HG02943 (cell line): ENCODE data around the gene RNF7.
"Not testable (repeated sequence)": the region's sequence is repeated elsewhere in the genome, so short reads cannot be mapped to it uniquely, and the experiment has no call there.

Experiments used
- ATAC-seq: cut with Tn5 transposase; IDR thresholded peaks from one replicate; pipeline ENCODE4 v1.9.1; 2021; ENCODE audit warnings: mild to moderate bottlenecking, low read depth, moderate library complexity; ENCODE audit not compliant: unreplicated experiment

The RNF7 gene

DNA sequence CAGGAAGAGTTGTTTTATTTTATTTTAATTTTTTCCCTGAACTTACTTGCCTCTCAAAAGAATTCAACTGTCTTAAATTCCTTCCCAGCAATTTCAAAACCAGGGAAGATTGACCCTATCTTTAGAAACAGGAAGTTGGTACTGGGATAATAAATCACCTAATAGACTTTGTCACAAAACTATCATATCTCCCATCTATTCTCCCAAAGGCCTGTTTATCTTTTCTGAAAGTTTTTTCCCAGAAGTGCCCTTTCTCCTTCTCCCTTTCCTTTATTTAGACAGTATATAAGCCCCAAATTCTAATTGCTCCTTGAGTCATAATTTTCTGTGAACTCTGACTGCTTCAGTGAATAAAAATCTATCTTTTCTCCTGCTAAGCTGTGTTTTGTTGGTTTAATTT is 2.9 kb upstream of the RNF7 start:
- no peak for ATAC-seq

DNA sequence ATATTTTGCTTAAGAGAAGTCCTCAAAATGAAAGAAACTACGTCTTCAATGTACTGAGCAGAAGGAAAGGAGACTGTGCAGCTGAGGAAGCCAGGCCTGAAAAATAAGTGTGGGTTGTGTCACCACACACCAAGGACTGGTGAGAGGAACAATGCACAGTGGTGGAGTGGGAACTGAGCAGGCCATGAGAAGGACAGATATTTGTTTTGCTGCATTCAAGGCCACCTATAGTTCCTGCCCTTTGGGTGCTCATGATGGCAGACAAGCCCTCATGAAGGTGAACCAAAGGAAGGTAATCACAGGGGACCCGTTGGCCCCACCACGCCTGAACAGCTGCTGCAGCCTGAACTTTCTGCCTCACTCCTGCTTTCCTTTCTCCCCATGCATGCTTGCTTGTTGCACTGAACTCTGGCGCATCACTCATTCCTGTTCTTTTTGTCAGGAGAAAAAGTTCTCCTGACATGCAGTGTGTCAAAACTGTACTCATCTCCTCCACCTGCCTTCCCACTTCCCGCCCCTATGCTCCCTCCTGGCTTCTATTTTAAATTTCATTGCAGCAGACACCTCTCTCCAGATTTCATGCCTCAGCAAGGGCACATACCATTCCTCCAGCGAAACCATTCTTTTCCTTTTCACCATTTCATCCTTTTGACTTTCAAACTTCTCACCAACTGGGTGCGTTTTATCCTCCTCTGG is 2.2 kb upstream of the RNF7 start:
- no peak for ATAC-seq

DNA sequence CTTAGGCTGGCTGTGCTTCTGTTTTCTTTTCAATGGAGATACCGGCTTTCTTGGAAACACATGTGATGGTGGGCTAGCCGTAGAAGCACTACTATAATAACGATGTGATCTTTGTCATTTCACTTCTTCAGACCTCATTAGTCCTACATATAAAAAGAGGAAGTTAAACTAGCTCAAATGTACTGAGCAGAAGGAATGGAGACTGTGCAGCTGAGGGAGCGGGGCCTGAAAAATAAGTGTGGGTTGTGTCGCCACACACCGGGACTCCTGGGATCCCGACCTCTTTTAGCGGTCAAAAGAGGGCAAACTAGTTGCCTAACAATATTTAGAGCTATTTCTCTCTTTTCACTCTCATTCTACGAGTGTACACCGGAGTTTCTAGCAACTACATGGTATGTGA is 1.0 kb upstream of the RNF7 start:
- no peak for ATAC-seq

- ATAC-seq = no peak
Observed at GRCh38 chr3:141737678-141738021, 448 bp upstream of the RNF7 start.

GRCh38 chr3:141738891-141739363 is 829 bp downstream of the RNF7 start:
- no peak for ATAC-seq

DNA sequence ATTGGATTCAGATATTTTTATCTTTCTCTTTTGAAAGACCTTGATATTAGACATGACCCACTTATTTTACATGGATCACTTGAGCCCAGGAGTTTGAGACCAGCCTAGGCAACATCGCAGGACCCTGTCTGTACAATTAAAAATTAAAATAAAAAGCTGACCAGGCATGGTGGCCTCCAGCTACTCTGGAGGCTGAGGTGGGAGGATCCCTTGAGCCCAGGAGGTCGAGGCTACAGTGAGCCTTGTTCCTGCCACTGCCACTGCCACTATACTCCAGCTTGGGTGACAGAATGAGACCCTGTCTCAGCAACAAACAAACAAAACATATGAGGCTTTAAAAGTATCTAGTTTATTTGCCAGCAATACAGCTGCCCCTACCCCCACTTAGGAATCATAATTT is 1.6 kb downstream of the RNF7 start:
- no peak for ATAC-seq

- no peak for ATAC-seq
Observed at GRCh38 chr3:141740349-141740748, 2.3 kb downstream of the RNF7 start.

- ATAC-seq = no peak
Observed at GRCh38 chr3:141743305-141743704, 5.2 kb downstream of the RNF7 start.

DNA sequence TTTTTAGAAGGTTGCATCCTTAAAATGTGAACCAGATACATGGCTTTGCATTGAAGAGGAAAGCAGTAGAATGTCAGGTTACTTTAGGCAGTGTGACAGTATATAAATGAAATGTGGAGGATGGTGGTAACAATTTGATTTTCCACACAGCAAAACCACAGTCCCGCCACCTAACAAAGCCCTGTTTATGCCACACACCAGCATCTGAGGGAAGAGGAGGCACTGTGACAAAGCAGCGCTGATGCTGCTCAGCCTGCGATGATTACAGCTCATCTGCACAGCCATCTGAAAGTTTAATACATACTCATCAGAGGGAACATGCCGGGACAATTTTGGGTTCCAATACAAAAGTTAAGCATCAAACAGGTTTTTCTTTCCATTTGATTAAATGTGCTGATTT is 8.9 kb downstream of the RNF7 start:
- ATAC-seq = no peak

- no peak for ATAC-seq
Observed at GRCh38 chr3:141753399-141753798, 15.3 kb downstream of the RNF7 start.

- ATAC-seq = no peak
Observed at GRCh38 chr3:141754032-141754431, 15.9 kb downstream of the RNF7 start.

GRCh38 chr3:141762552-141762951 is 24.5 kb downstream of the RNF7 start:
- ATAC-seq = not testable (repeated sequence)

GRCh38 chr3:141763088-141763750 is 25.1 kb downstream of the RNF7 start, which contains the start of gene GRK7:
GRK7 (plus strand) TSS chr3:141763408; CDS start chr3:141778285, 14,877 bp downstream.
- no peak for ATAC-seq

DNA sequence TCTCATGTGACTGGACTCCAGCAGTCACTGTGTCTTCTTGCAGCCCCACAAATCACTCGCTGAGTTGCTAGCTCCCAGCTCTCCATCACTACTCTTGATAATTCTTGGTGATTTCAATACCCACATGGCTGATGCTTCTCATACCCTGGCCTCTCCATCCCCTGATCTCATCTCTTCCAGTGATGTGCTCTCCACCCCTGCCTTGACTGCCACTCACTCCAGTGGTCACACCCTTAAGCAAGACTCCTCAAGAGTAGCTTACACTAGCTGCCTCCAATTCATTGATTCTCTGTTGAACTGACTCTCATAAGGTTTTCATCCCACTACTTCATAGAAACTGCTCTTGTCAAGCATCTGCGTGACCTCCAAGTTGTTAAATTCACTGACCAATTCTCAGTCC is 25.9 kb downstream of the RNF7 start:
- ATAC-seq = no peak

GRCh38 chr3:141764465-141764864 is 26.4 kb downstream of the RNF7 start:
- no peak for ATAC-seq

GRCh38 chr3:141764986-141765385 is 26.9 kb downstream of the RNF7 start:
- no peak for ATAC-seq

DNA sequence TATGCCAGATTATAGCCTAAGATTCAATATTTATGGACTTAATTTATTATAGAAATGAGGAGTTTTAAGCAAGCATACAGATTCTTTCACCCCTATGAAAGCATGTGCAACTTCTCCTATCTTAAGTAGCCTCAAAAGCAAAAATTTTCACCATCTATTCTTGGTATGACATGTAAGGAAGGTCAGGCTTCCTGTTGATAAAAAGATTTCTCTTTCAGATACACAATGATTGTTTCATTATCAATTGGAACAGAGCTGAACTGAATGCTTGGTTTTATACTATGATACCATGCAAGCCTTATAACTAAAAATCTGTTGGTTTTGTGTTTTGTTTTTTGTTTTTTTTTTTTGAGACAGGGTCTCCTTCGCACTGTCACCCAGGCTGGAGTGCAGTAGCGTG is 29.0 kb downstream of the RNF7 start:
- ATAC-seq = no peak

DNA sequence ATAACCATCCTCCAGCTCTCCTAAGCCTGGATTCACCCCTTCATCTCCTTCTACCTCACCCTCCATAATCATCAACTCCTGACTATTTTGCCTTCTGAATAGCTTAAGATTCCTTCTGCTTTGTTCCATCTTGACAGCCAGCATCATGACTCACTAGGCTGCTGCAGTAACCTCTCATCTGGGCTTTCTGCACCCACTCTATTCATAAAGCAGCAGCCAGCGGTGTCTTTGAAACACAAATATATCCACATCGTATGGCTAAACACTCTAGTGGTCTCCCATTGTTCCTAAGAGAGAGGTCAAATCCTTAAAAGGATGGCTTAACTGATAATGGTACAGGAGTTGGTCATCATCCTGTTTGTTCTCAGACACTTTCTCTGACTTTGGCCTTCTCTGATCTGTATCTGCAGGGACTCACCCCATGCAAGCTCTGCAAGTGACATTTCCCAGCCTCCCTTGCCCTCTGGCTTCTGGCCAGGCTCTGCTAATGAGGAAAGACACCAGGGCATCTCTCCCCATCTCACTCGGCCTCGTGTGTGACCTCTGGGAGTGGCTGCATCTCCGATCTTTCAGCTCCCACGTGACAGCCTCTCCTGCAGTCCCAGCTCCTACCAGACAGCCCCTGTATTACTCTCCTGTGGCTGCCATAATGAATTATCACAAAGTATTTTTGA is 31.3 kb downstream of the RNF7 start:
- no peak for ATAC-seq

DNA sequence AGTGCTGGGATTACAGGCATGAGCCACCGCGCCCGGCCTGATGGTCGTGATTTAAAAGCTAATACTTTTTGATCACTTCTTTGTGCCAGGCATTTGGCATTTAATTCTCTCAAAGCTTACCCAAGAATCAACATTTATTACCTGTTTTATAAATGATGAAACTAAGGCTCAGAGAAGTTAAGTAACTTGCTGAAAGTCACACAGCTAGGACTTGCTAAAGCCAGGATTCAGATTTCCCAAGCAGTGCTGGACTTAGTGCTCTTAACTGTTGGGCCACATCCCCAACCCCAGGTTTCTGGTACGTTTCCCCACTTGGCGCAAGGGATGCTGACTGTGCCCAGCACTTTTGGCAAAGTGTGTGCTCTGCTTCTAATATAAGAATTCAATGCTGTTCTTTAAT is 35.6 kb downstream of the RNF7 start:
- no peak for ATAC-seq

DNA sequence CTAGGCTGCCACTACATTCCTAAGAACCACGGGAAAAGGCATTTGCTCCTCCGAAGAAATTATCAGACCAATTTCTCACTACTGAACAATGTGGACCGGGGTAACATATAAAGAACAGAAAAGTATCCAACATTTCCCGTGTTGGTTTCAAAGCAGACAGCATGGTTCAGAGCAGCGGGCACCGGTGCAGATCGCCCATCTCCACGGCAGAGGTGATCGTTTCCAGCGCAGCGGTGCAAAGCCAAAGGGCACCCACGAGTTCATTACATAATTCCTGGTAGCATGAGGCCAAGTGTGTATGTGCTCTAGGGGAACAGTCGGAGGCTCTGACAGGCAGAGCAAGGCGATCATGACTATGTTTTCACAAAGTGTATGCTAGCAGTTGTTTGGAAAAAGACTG is 38.3 kb downstream of the RNF7 start:
- no peak for ATAC-seq

GRCh38 chr3:141776885-141777284 is 38.8 kb downstream of the RNF7 start:
- no peak for ATAC-seq
